Measurements from ENCODE around the gene TAOK1. TPM values are rescaled to one million over a fixed set of nuclear protein-coding genes. Genes with fewer than 3 reads are reported as not detected.

The TAOK1 gene
- total and polyA plus RNA-seq, 2 of the 13 experiments (the other 11 are each of a cell fraction or from before 2014, with no cell fraction given) = 14.1 to 23.0 TPM

GRCh38 chr17:29571486-29571882 lies 181.3 kb downstream of the TAOK1 start:
- ChIA-PET POLR2A (no interaction called here), CTCF (ENCODE audit: low intra/inter-chr PET ratio, low total read pairs) (no interaction called here)
- BruUV-seq (replicated peaks) = no TSS peak
- DNase-seq (ENCODE audit: low spot score) (no peak), FAIRE-seq (no peak), ATAC-seq (no peak)
- WGBS (ENCODE audit: low lambda C conversion rate) = 100% methylated on average over 4 of the region's 6 CpGs
- Histone ChIP-seq H3K27me3 (ENCODE audit: control insufficient read depth in 1 of 2, insufficient read depth in 2 of 2, low read length in 2 of 2) (no peaks in the 10 kb centered on the region), H3K4me2 (ENCODE audit: low read depth, low read length) (no peak overlapping the region), H3K9me3 (ENCODE audit: low read length) (no peaks in the 10 kb centered on the region), H3K36me3 (replicated peaks in 1 of 2; ENCODE audit: control insufficient read depth in 1 of 2, insufficient read depth in 2 of 2, low read length in 2 of 2) (peaks cover 0 to 8% of the 10 kb centered on the region in 2 experiments; a peak in 2 of 5 replicates), H3K27ac (ENCODE audit: extremely low read length, insufficient read depth, low read length) (no peak overlapping the region), H3K4me3 (replicated peaks in 1 of 3; ENCODE audit: insufficient read depth in 1 of 3, low read depth in 2 of 3, low read length in 3 of 3) (no peak overlapping the region), H3K79me2 (ENCODE audit: insufficient read depth, low read length) (no peaks in the 10 kb centered on the region), H2AFZ (ENCODE audit: low read length) (no peak overlapping the region), H4K20me1 (ENCODE audit: insufficient read depth, low read length) (no peaks in the 10 kb centered on the region), H3K9ac (ENCODE audit: insufficient read depth, low read depth, low read length) (no peak overlapping the region), H3K4me1 (ENCODE audit: insufficient read depth, low read length) (peaks cover 32% of the 10 kb centered on the region)
- TF ChIP-seq, protein P1, sequence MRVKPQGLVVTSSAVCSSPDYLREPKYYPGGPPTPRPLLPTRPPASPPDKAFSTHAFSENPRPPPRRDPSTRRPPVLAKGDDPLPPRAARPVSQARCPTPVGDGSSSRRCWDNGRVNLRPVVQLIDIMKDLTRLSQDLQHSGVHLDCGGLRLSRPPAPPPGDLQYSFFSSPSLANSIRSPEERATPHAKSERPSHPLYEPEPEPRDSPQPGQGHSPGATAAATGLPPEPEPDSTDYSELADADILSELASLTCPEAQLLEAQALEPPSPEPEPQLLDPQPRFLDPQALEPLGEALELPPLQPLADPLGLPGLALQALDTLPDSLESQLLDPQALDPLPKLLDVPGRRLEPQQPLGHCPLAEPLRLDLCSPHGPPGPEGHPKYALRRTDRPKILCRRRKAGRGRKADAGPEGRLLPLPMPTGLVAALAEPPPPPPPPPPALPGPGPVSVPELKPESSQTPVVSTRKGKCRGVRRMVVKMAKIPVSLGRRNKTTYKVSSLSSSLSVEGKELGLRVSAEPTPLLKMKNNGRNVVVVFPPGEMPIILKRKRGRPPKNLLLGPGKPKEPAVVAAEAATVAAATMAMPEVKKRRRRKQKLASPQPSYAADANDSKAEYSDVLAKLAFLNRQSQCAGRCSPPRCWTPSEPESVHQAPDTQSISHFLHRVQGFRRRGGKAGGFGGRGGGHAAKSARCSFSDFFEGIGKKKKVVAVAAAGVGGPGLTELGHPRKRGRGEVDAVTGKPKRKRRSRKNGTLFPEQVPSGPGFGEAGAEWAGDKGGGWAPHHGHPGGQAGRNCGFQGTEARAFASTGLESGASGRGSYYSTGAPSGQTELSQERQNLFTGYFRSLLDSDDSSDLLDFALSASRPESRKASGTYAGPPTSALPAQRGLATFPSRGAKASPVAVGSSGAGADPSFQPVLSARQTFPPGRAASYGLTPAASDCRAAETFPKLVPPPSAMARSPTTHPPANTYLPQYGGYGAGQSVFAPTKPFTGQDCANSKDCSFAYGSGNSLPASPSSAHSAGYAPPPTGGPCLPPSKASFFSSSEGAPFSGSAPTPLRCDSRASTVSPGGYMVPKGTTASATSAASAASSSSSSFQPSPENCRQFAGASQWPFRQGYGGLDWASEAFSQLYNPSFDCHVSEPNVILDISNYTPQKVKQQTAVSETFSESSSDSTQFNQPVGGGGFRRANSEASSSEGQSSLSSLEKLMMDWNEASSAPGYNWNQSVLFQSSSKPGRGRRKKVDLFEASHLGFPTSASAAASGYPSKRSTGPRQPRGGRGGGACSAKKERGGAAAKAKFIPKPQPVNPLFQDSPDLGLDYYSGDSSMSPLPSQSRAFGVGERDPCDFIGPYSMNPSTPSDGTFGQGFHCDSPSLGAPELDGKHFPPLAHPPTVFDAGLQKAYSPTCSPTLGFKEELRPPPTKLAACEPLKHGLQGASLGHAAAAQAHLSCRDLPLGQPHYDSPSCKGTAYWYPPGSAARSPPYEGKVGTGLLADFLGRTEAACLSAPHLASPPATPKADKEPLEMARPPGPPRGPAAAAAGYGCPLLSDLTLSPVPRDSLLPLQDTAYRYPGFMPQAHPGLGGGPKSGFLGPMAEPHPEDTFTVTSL (CRISPR knock-in tag; IDR thresholded peaks at IDR 0.05; ENCODE audit: borderline replicate concordance) = no peak
- TF ChIP-seq TFDP2 (CRISPR knock-in tag; IDR thresholded peaks at IDR 0.05) = no peak
- TF ChIP-seq ZNF235 (CRISPR knock-in tag; IDR thresholded peaks at IDR 0.05; ENCODE audit: borderline replicate concordance) = no peak
- no peak for TF ChIP-seq ZNF883 (CRISPR knock-in tag; IDR thresholded peaks at IDR 0.05; ENCODE audit: not compliant biosample characterization)
- no peak for TF ChIP-seq FLYWCH1 (CRISPR knock-in tag; IDR thresholded peaks at IDR 0.05)
- no peak for TF ChIP-seq ZBTB37 (CRISPR knock-in tag; IDR thresholded peaks at IDR 0.05)
- intact Hi-C loops (cut with micrococcal nuclease; ENCODE audit: unreplicated experiment) (no loop called here), in situ Hi-C loops (cut with HindIII; ENCODE audit: extremely low pct_ligation_motif_present, low pct_unique_long_range_greater_than_20kb) (no loop called here)

Data from HepG2 (cell line).